Mammary epithelial cell (primary cell): ENCODE measurements around the gene CEP104.

Experiments
- EZH2 ChIP-seq: IDR thresholded peaks from 2 replicates; pipeline ENCODE4 v1.6.1; 2012; ENCODE audit warnings: low read length, inconsistent platforms, borderline replicate concordance
- TF ChIP-seq, protein P1 (sequence below), 2 donors: IDR thresholded peaks in 1 of 2; conservative IDR thresholded peaks in 1 of 2; 2 replicates each; pipeline ENCODE4 v1.5.1; 2011 to 2012; ENCODE audit warnings: inconsistent platforms in 2 of 2, low read length in 2 of 2, mild to moderate bottlenecking in 2 of 2, control low read depth in 1 of 2, low read depth in 1 of 2; ENCODE audit not compliant: insufficient read depth in 1 of 2; ENCODE audit errors: extremely low read depth in 1 of 2

- TF ChIP-seq, protein P1, sequence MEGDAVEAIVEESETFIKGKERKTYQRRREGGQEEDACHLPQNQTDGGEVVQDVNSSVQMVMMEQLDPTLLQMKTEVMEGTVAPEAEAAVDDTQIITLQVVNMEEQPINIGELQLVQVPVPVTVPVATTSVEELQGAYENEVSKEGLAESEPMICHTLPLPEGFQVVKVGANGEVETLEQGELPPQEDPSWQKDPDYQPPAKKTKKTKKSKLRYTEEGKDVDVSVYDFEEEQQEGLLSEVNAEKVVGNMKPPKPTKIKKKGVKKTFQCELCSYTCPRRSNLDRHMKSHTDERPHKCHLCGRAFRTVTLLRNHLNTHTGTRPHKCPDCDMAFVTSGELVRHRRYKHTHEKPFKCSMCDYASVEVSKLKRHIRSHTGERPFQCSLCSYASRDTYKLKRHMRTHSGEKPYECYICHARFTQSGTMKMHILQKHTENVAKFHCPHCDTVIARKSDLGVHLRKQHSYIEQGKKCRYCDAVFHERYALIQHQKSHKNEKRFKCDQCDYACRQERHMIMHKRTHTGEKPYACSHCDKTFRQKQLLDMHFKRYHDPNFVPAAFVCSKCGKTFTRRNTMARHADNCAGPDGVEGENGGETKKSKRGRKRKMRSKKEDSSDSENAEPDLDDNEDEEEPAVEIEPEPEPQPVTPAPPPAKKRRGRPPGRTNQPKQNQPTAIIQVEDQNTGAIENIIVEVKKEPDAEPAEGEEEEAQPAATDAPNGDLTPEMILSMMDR (conservative IDR thresholded peaks at IDR 0.05 in 1 of 2, IDR thresholded peaks at IDR 0.05 in 1 of 2; ENCODE audit: extremely low read depth in 1 of 2, insufficient read depth in 1 of 2, low read depth in 1 of 2, low read length in 2 of 2) = no peak
- TF ChIP-seq EZH2 = no peak
Observed at GRCh38 chr1:3772027-3772714, 84.8 kb downstream of the CEP104 start.
